ENCODE measurements around the gene RC3H2. TPM values are rescaled to one million over a fixed set of nuclear protein-coding genes. Genes with fewer than 3 reads are reported as not detected.

Gene RC3H2
- total and polyA plus RNA-seq, 7 donors: 11.4 to 49.5 (median 43.8) TPM

GRCh38 chr9:122800066-122801060 is 104.8 kb downstream of the RC3H2 start, which contains the start of gene OR1K1:
Gene OR1K1 (plus strand): TSS chr9:122800123. CDS start chr9:122800123, 0 bp downstream.
- WGBS, 2 donors: 95 to 97% methylated on average over 30 of the region's 30 CpGs
- no peaks in the 10 kb centered on the region for H3K4me1 ChIP-seq
- no peak within 1 kb of the TSS for H3K4me3 ChIP-seq
- no peaks in the 10 kb centered on the region for H3K9me3 ChIP-seq
- no peaks in the 10 kb centered on the region for H3K27me3 ChIP-seq
- DNase-seq: no peak
- H3K27ac ChIP-seq: no peak within 1 kb of the TSS
- H3K36me3 ChIP-seq: no peaks in the 10 kb centered on the region
- intact Hi-C loops (cut with DNase I): no loop called here
- TF ChIP-seq POLR2AphosphoS5 (IDR thresholded peaks at IDR 0.05): no peak
- no peak for TF ChIP-seq POLR2A (IDR thresholded peaks at IDR 0.05)
- no peak for TF ChIP-seq CTCF (IDR thresholded peaks at IDR 0.05)
- no peak for TF ChIP-seq EP300 (IDR thresholded peaks at IDR 0.05)

- WGBS, 2 donors: 80 to 88% methylated on average over 6 of the region's 6 CpGs
- no peak for DNase-seq
- H3K9me3 ChIP-seq: no peaks in the 10 kb centered on the region
- H3K4me1 ChIP-seq: no peaks in the 10 kb centered on the region
- H3K27me3 ChIP-seq: no peaks in the 10 kb centered on the region
- H3K27ac ChIP-seq: no peak overlapping the region
- H3K36me3 ChIP-seq: no peaks in the 10 kb centered on the region
- TF ChIP-seq EP300 (IDR thresholded peaks at IDR 0.05) (no peak), POLR2A (IDR thresholded peaks at IDR 0.05) (no peak), POLR2AphosphoS5 (IDR thresholded peaks at IDR 0.05) (no peak), CTCF (IDR thresholded peaks at IDR 0.05) (no peak)
- no peak overlapping the region for H3K4me3 ChIP-seq
- intact Hi-C loops (cut with DNase I): no loop called here
Measured at GRCh38 chr9:122797316-122798063, 107.7 kb downstream of the RC3H2 start.

Small RNA genes lying within 50 kb of the gene (small RNA-seq; reads per million reads assigned to genes)
- gene RNY1P15: 0 reads per million in 3 donors
- gene SNORD90: 1,892 to 3,386 (median 2,488) reads per million in 3 donors

Other genes starting within 250 kb of the RC3H2 start
- gene OR1B1, start 247.7 kb downstream of the RC3H2 start, total RNA-seq: not detected
- gene OR1B1, start 247.7 kb downstream of the RC3H2 start, polyA plus RNA-seq: not detected
- not detected for gene OR1L1, start 243.6 kb downstream of the RC3H2 start, total RNA-seq
- gene OR1L1, start 243.6 kb downstream of the RC3H2 start, polyA plus RNA-seq: not detected
- gene OR1L3, start 230.2 kb downstream of the RC3H2 start, total RNA-seq: not detected
- not detected for gene OR1L3, start 230.2 kb downstream of the RC3H2 start, polyA plus RNA-seq
- gene OR1L4, start 181.4 kb downstream of the RC3H2 start, total RNA-seq: not detected
- not detected for gene OR1L4, start 181.4 kb downstream of the RC3H2 start, polyA plus RNA-seq
- not detected for gene OR1L6, start 163.1 kb downstream of the RC3H2 start, total RNA-seq
- gene OR1L6, start 163.1 kb downstream of the RC3H2 start, polyA plus RNA-seq: not detected
- gene OR5C1, start 116.4 kb downstream of the RC3H2 start, total RNA-seq: not detected
- gene OR5C1, start 116.4 kb downstream of the RC3H2 start, polyA plus RNA-seq: not detected
- not detected for gene OR1K1, start 105.2 kb downstream of the RC3H2 start, total RNA-seq
- not detected for gene OR1K1, start 105.2 kb downstream of the RC3H2 start, polyA plus RNA-seq
- 10 to 100 TPM; 16.7 to 26.0 (median 21.4) TPM for gene PDCL, start 76.8 kb downstream of the RC3H2 start, total RNA-seq
- 10 to 100 TPM in 2 of 3 donors, 1 to 10 TPM in 1; 9.3 to 13.8 (median 11.8) TPM for gene PDCL, start 76.8 kb downstream of the RC3H2 start, polyA plus RNA-seq
- 10 to 100 TPM in 2 of 4 donors, 1 to 10 TPM in 2; 7.1 to 14.5 (median 10.3) TPM for gene ZBTB6, start 8.0 kb upstream of the RC3H2 start, total RNA-seq
- gene ZBTB6, start 8.0 kb upstream of the RC3H2 start, polyA plus RNA-seq: 1 to 10 TPM; 3.0 to 4.4 (median 4.4) TPM
- 10 to 100 TPM in 3 of 4 donors, 1 to 10 TPM in 1; 9.2 to 13.3 (median 11.4) TPM for gene ZBTB26, start 26.2 kb upstream of the RC3H2 start, total RNA-seq
- 1 to 10 TPM; 1.4 to 3.6 (median 3.2) TPM for gene ZBTB26, start 26.2 kb upstream of the RC3H2 start, polyA plus RNA-seq
- 100 to 1,000 TPM in 2 of 4 donors, 10 to 100 TPM in 2; 90.6 to 110 (median 98.9) TPM for gene RABGAP1, start 35.7 kb upstream of the RC3H2 start, total RNA-seq
- 10 to 100 TPM; 12.5 to 17.3 (median 15.0) TPM for gene RABGAP1, start 35.7 kb upstream of the RC3H2 start, polyA plus RNA-seq
- 1 to 10 TPM in 3 of 4 donors, not detected in 1; 1.4 to 6.1 (median 1.5) TPM for gene GPR21, start 128.3 kb upstream of the RC3H2 start, total RNA-seq
- gene GPR21, start 128.3 kb upstream of the RC3H2 start, polyA plus RNA-seq: under 1 TPM in 1 of 3 donors, not detected in 2; 0.34 TPM

All from sigmoid colon (tissue), 7 donors.